Hepatocyte (in vitro differentiated cells): Measurements from ENCODE around the gene PHC1. TPM values are rescaled to one million over a fixed set of nuclear protein-coding genes. Genes with fewer than 3 reads are reported as not detected.

Source experiments
- DNase-seq: peaks from one replicate; pipeline ENCODE4 v3.0.0-alpha.2; 2016; ENCODE audit warnings: low spot score
- H2AFZ ChIP-seq: fragments of 200-600 bp; sonication (generic); 2 replicates; pipeline ENCODE4 v1.6.0; 2016; ENCODE audit warnings: antibody characterized with exemption, mild to moderate bottlenecking
- H3K27ac ChIP-seq: fragments of 200-600 bp; sonication (generic); 2 replicates; pipeline ENCODE4 v1.5.1; 2016; ENCODE audit warnings: mild to moderate bottlenecking
- H3K27me3 ChIP-seq: fragments of 200-600 bp; sonication (generic); 2 replicates; pipeline ENCODE4 v1.6.1; 2016
- H3K36me3 ChIP-seq: fragments of 200-600 bp; sonication (generic); replicated peaks from 2 replicates; pipeline ENCODE4 v1.5.1; 2016; ENCODE audit warnings: low read depth; ENCODE audit not compliant: insufficient read depth
- H3K4me1 ChIP-seq: fragments of 200-600 bp; sonication (generic); 2 replicates; pipeline ENCODE4 v1.5.1; 2016; ENCODE audit warnings: mild to moderate bottlenecking, moderate library complexity; ENCODE audit not compliant: insufficient read depth
- H3K4me2 ChIP-seq: fragments of 200-600 bp; sonication (generic); 2 replicates; pipeline ENCODE4 v1.6.0; 2016
- H3K4me3 ChIP-seq: fragments of 200-600 bp; sonication (generic); 2 replicates; pipeline ENCODE4 v1.5.1; 2016; ENCODE audit warnings: mild to moderate bottlenecking
- H3K79me2 ChIP-seq: fragments of 200-600 bp; sonication (generic); 2 replicates; pipeline ENCODE4 v1.6.0; 2017; ENCODE audit warnings: mild to moderate bottlenecking
- H3K9me2 ChIP-seq: fragments of 200-600 bp; sonication (generic); replicated peaks from 2 replicates; pipeline ENCODE4 v1.6.0; 2017; ENCODE audit warnings: mild to moderate bottlenecking; ENCODE audit not compliant: insufficient read depth
- H3K9me3 ChIP-seq: fragments of 200-600 bp; sonication (generic); 2 replicates; pipeline ENCODE4 v1.5.1; 2016; ENCODE audit warnings: low read depth, mild to moderate bottlenecking
- H4K20me1 ChIP-seq: fragments of 200-600 bp; sonication (generic); 2 replicates; pipeline ENCODE4 v1.6.0; 2016; ENCODE audit warnings: mild to moderate bottlenecking; ENCODE audit not compliant: insufficient read depth, poor library complexity, severe bottlenecking
- EZH2 ChIP-seq: fragments of 200-600 bp; sonication (generic); IDR thresholded peaks from 2 replicates; pipeline ENCODE4 v1.6.1; 2016; ENCODE audit warnings: antibody characterized with exemption, mild to moderate bottlenecking, borderline replicate concordance
- EZH2phosphoT487 ChIP-seq: fragments of 200-600 bp; sonication (generic); IDR thresholded peaks from one replicate; pipeline ENCODE4 v1.6.1; 2018; ENCODE audit warnings: antibody characterized with exemption, mild to moderate bottlenecking, low read depth, moderate library complexity; ENCODE audit not compliant: unreplicated experiment, severe bottlenecking
- WGBS: methylation state at CpG from one replicate; pipeline ENCODE4 v1.1.6; 2016; ENCODE audit warnings: low lambda C conversion rate; ENCODE audit errors: missing lambda C conversion rate; 5-methylcytosine and 5-hydroxymethylcytosine counted together
- polyA plus RNA-seq: library from polyadenylated mRNA; unstranded; fragments of >200 nt; fragmentation: Nextera tagmentation; extraction: Ambion mirVana; gene quantifications from 2 replicates; pipeline ENCODE4 v1.2.1, GENCODE V29; 2016
- total RNA-seq: library from RNA; depleted of rRNA; stranded (reverse); fragments of >200 nt; gene quantifications from 2 replicates; pipeline ENCODE4 v1.2.3, GENCODE V29; 2014
- TF ChIP-seq, protein P1 (sequence below): fragments of 200-600 bp; sonication (generic); IDR thresholded peaks from 2 replicates; pipeline ENCODE4 v1.5.1; 2016; ENCODE audit warnings: antibody characterized with exemption, mild to moderate bottlenecking; ENCODE audit not compliant: poor library complexity

The PHC1 gene
- total and polyA plus RNA-seq, 2 experiments from 2014 or later, result 25.8 to 38.8 TPM

- H3K27ac ChIP-seq, result no peak overlapping the region
- no peaks in the 10 kb centered on the region for H3K27me3 ChIP-seq
- TF ChIP-seq EZH2phosphoT487, result no peak
- H3K9me3 ChIP-seq, result no peaks in the 10 kb centered on the region
- no peak overlapping the region for H2AFZ ChIP-seq
- H3K9me2 ChIP-seq, result no peaks in the 10 kb centered on the region
- no peaks in the 10 kb centered on the region for H4K20me1 ChIP-seq
- no peaks in the 10 kb centered on the region for H3K4me1 ChIP-seq
- H3K36me3 ChIP-seq, result no peaks in the 10 kb centered on the region
- no peak overlapping the region for H3K4me3 ChIP-seq
- H3K79me2 ChIP-seq, result no peaks in the 10 kb centered on the region
- 100% methylated on average over 1 of the region's 1 CpG for WGBS
- no peak overlapping the region for H3K4me2 ChIP-seq
- DNase-seq, result no peak
Measured at GRCh38 chr12:8870586-8870985, 43.7 kb upstream of the PHC1 start.

DNA sequence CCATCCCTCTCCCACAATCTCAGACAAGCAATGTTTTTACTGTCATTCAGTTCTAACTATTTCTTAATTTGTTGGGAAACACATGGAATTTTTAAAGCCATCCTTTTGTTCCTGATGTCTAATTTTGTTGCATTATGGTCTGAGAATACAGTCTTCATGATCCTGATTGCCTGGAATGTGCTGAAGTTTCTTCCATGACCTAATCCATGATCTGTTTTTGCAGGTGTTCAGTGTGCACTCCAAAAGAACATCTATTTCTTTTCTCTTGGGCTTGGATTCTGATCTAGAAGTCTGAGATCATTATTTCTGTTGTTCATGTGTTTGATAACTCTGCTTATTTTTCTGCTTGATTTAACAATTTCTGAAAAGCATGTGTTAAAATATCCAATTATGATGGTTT is 43.2 kb upstream of the PHC1 start:
- H3K27me3 ChIP-seq, result no peaks in the 10 kb centered on the region
- TF ChIP-seq EZH2phosphoT487 (no peak), EZH2 (no peak)
- TF ChIP-seq, protein P1, sequence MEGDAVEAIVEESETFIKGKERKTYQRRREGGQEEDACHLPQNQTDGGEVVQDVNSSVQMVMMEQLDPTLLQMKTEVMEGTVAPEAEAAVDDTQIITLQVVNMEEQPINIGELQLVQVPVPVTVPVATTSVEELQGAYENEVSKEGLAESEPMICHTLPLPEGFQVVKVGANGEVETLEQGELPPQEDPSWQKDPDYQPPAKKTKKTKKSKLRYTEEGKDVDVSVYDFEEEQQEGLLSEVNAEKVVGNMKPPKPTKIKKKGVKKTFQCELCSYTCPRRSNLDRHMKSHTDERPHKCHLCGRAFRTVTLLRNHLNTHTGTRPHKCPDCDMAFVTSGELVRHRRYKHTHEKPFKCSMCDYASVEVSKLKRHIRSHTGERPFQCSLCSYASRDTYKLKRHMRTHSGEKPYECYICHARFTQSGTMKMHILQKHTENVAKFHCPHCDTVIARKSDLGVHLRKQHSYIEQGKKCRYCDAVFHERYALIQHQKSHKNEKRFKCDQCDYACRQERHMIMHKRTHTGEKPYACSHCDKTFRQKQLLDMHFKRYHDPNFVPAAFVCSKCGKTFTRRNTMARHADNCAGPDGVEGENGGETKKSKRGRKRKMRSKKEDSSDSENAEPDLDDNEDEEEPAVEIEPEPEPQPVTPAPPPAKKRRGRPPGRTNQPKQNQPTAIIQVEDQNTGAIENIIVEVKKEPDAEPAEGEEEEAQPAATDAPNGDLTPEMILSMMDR, result no peak
- no peaks in the 10 kb centered on the region for H3K4me1 ChIP-seq
- no peaks in the 10 kb centered on the region for H3K36me3 ChIP-seq
- no peaks in the 10 kb centered on the region for H3K9me2 ChIP-seq
- no peaks in the 10 kb centered on the region for H4K20me1 ChIP-seq
- no peak overlapping the region for H2AFZ ChIP-seq
- H3K79me2 ChIP-seq, result no peaks in the 10 kb centered on the region
- H3K4me3 ChIP-seq, result no peak overlapping the region
- H3K9me3 ChIP-seq, result no peaks in the 10 kb centered on the region
- no peak for DNase-seq
- no peak overlapping the region for H3K4me2 ChIP-seq
- no peak overlapping the region for H3K27ac ChIP-seq

DNA sequence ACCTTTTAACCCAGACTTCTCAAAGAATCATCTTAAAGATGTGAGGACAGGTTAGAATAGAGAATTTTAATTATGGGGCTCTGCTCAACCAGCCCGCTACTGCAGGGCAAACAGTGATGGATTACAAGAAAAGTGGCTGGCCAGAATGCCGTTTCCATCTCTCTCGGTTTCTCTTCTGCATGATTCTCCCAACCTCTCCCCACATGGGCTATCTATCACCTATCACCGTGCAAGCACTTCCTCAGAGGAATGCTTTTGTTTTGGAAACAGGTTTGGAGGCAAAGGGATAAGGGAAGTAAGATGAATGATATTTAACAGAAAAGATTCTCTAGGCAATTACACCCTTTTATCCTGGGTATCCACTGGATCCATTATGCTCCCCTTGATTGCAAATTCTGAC is 37.4 kb upstream of the PHC1 start:
- no peaks in the 10 kb centered on the region for H4K20me1 ChIP-seq
- H2AFZ ChIP-seq, result no peak overlapping the region
- no peaks in the 10 kb centered on the region for H3K4me1 ChIP-seq
- H3K27ac ChIP-seq, result no peak overlapping the region
- no peaks in the 10 kb centered on the region for H3K9me2 ChIP-seq
- 29% methylated on average over 4 of the region's 4 CpGs for WGBS
- H3K36me3 ChIP-seq, result no peaks in the 10 kb centered on the region
- no peaks in the 10 kb centered on the region for H3K9me3 ChIP-seq
- no peak for TF ChIP-seq EZH2
- TF ChIP-seq, protein P1, result no peak
- TF ChIP-seq EZH2phosphoT487, result no peak
- H3K4me2 ChIP-seq, result no peak overlapping the region
- H3K4me3 ChIP-seq, result no peak overlapping the region
- no peaks in the 10 kb centered on the region for H3K79me2 ChIP-seq
- no peaks in the 10 kb centered on the region for H3K27me3 ChIP-seq
- no peak for DNase-seq

- Histone ChIP-seq H3K27ac (no peak overlapping the region), H3K4me2 (no peak overlapping the region), H3K9me2 (no peaks in the 10 kb centered on the region), H3K4me1 (no peaks in the 10 kb centered on the region), H3K27me3 (no peaks in the 10 kb centered on the region), H3K36me3 (no peaks in the 10 kb centered on the region), H3K9me3 (no peaks in the 10 kb centered on the region), H2AFZ (no peak overlapping the region), H3K79me2 (no peaks in the 10 kb centered on the region), H4K20me1 (no peaks in the 10 kb centered on the region), H3K4me3 (no peak overlapping the region)
- DNase-seq, result no peak
- TF ChIP-seq EZH2 (no peak), EZH2phosphoT487 (no peak)
- TF ChIP-seq, protein P1, result no peak
- 95% methylated on average over 6 of the region's 6 CpGs for WGBS
Measured at GRCh38 chr12:8886502-8887284, 27.6 kb upstream of the PHC1 start.
